Naive B cell (primary cell): Measurements from ENCODE around the gene CIP2A. TPM values are rescaled to one million over a fixed set of nuclear protein-coding genes. Genes with fewer than 3 reads are reported as not detected.

Source experiments
- ATAC-seq, 2 donors: fragments of 150-1000 bp; cut with Tn5 transposase; 2 replicates each; pipeline ENCODE4 v1.10.0; 2021; ENCODE audit warnings: low read depth in 2 of 2, mild to moderate bottlenecking in 2 of 2, moderate library complexity in 2 of 2
- DNase-seq: peaks from one replicate; pipeline ENCODE4 v3.0.0; 2022
- H3K27ac Mint-ChIP-seq, 6 donors: one replicate each; pipeline ENCODE4 v1.8.0; 2020 to 2022; ENCODE audit warnings: mild to moderate bottlenecking in 6 of 6, mixed read lengths in 6 of 6, moderate library complexity in 5 of 6, inconsistent platforms in 2 of 6
- H3K27me3 Mint-ChIP-seq, 3 donors: one replicate each; pipeline ENCODE4 v1.8.0; 2021 to 2022; ENCODE audit warnings: mixed read lengths in 3 of 3, mild to moderate bottlenecking in 1 of 3
- H3K36me3 Mint-ChIP-seq, 2 donors: one replicate each; pipeline ENCODE4 v1.8.0; 2020 to 2022; ENCODE audit warnings: mixed read lengths in 2 of 2, inconsistent platforms in 1 of 2, mild to moderate bottlenecking in 1 of 2
- H3K4me1 Mint-ChIP-seq, 3 donors: one replicate each; pipeline ENCODE4 v1.8.0; 2020 to 2022; ENCODE audit warnings: mixed read lengths in 3 of 3, inconsistent platforms in 1 of 3, mild to moderate bottlenecking in 1 of 3, moderate library complexity in 1 of 3
- H3K4me3 Mint-ChIP-seq, 8 donors: one replicate each; pipeline ENCODE4 v1.8.0; 2020 to 2022; ENCODE audit warnings: mild to moderate bottlenecking in 8 of 8, mixed read lengths in 8 of 8, moderate library complexity in 8 of 8, inconsistent platforms in 2 of 8
- H3K9me3 Mint-ChIP-seq, 7 donors: one replicate each; pipeline ENCODE4 v1.8.0; 2020 to 2022; ENCODE audit warnings: mixed read lengths in 7 of 7, mild to moderate bottlenecking in 5 of 7, inconsistent platforms in 2 of 7, moderate library complexity in 1 of 7
- polyA plus RNA-seq, 6 donors: library from polyadenylated mRNA; unstranded; fragments of 300-500 nt; fragmentation: Illumina TruSeq; gene quantifications; one replicate each; pipeline ENCODE4 v1.2.3, GENCODE V29; 2021; ENCODE audit warnings: low read depth in 6 of 6

The CIP2A gene
- polyA plus RNA-seq, 6 donors from 2014 or later: 3.4 to 7.6 (median 4.8) TPM

DNA sequence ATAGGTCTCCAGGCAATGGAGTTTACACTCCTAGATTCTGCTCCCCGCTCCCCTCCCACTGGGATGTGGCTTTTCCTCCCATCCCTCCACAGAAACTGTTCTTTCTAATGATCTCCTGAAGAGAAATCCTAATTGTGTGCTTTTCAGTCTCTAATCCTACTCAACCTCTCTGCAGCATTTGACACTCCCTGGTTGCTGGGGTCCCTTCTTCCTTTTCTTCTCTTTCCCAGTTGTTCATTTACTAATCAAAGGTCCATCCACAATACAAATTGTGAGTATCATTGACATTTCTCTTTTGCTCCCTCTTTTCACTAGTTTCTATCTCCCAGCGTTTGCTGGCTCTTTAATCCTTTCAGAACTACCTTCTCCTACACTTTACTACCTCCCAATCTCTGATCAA, 72.4 kb downstream of the CIP2A start:
- no peak overlapping the region for H3K27ac Mint-ChIP-seq
- H3K4me1 Mint-ChIP-seq: no peaks in the 10 kb centered on the region
- DNase-seq (no peak), ATAC-seq (no peak)
- peaks cover 0 to 2% (median 0%) of the 10 kb centered on the region in 7 donors for H3K9me3 Mint-ChIP-seq
- H3K36me3 Mint-ChIP-seq: no peaks in the 10 kb centered on the region
- H3K27me3 Mint-ChIP-seq: peaks cover 0 to 15% (median 10%) of the 10 kb centered on the region in 3 donors
- no peak overlapping the region for H3K4me3 Mint-ChIP-seq

- Mint-ChIP-seq H3K27ac (no peak overlapping the region), H3K36me3 (no peaks in the 10 kb centered on the region), H3K4me3 (no peak overlapping the region), H3K4me1 (no peaks in the 10 kb centered on the region), H3K27me3 (peaks cover 0 to 15% (median 10%) of the 10 kb centered on the region in 3 donors), H3K9me3 (peaks cover 0 to 2% (median 0%) of the 10 kb centered on the region in 7 donors)
- no peak for ATAC-seq
- no peak for DNase-seq
Observed at GRCh38 chr3:108513961-108514360, 75.3 kb downstream of the CIP2A start.

GRCh38 chr3:108512671-108513070, 76.6 kb downstream of the CIP2A start:
- H3K9me3 Mint-ChIP-seq: no peaks in the 10 kb centered on the region
- peaks cover 0 to 9% (median 0%) of the 10 kb centered on the region in 3 donors for H3K27me3 Mint-ChIP-seq
- H3K4me3 Mint-ChIP-seq: no peak overlapping the region
- H3K4me1 Mint-ChIP-seq: no peaks in the 10 kb centered on the region
- no peak overlapping the region for H3K27ac Mint-ChIP-seq
- no peak for DNase-seq
- no peaks in the 10 kb centered on the region for H3K36me3 Mint-ChIP-seq
- no peak for ATAC-seq

DNA sequence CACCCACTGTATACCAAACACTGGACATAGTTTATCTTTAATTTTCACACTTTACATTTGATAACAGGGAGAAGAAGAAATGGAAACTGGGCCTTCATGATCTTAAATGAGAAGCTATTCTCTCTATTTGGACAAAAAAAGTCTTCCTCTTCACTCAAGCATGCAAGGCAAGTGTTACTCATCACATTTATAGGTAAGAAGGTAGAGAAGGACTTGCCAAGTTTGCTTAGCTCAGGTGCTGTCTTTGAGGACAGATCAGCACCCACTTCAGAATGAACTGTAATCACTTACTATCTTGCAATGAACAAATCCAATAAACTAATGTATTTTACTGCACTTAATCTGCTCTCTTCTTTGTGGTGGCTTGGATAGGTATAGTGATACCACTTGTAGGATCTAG, 77.7 kb downstream of the CIP2A start:
- no peaks in the 10 kb centered on the region for H3K4me1 Mint-ChIP-seq
- ATAC-seq: no peak
- H3K4me3 Mint-ChIP-seq: no peak overlapping the region
- no peaks in the 10 kb centered on the region for H3K9me3 Mint-ChIP-seq
- DNase-seq: no peak
- H3K27me3 Mint-ChIP-seq: peaks cover 0 to 4% (median 0%) of the 10 kb centered on the region in 3 donors
- no peaks in the 10 kb centered on the region for H3K36me3 Mint-ChIP-seq
- H3K27ac Mint-ChIP-seq: peak overlapping the region in 1 of 6 donors; percentile 2

DNA sequence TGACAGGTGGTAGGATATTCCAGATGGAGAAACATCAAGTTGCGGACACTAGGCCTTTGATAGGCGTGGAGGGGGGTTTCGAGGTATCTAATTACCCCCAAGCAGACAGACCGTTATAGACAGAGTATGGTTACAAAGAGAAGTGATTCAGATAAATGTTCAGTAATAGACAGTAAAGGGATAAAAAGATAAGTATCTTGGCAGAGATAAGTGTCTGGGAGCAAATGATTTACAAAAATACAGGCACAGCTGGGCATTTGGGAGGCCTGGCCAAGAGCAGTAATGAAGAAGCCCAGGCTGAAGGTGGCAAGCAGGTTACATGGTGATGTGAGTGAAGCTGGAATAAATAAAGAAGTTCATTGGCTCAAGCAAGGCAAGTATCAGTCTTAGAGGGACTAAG, 78.2 kb downstream of the CIP2A start:
- H3K27ac Mint-ChIP-seq: no peak overlapping the region

GRCh38 chr3:108510496-108510895, 78.7 kb downstream of the CIP2A start, which contains the start of gene MYH15:
Gene MYH15, minus strand, starts transcription at chr3:108510596. Its CDS starts 66 bp downstream, at chr3:108510530.
- H3K36me3 Mint-ChIP-seq: no peaks in the 10 kb centered on the region
- peaks cover 0 to 2% (median 0%) of the 10 kb centered on the region in 7 donors for H3K9me3 Mint-ChIP-seq
- peak within 1 kb of the TSS in 1 of 8 donors; percentile 31 for H3K4me3 Mint-ChIP-seq
- DNase-seq (no peak), ATAC-seq (no peak)
- no peaks in the 10 kb centered on the region for H3K4me1 Mint-ChIP-seq
- peaks cover 0 to 3% (median 0%) of the 10 kb centered on the region in 3 donors for H3K27me3 Mint-ChIP-seq
- H3K27ac Mint-ChIP-seq: no peak within 1 kb of the TSS

More for the DNA sequence above, 78.2 kb downstream of the CIP2A start:
- H3K27me3 Mint-ChIP-seq: peaks cover 0 to 4% (median 0%) of the 10 kb centered on the region in 3 donors
- no peaks in the 10 kb centered on the region for H3K36me3 Mint-ChIP-seq
- H3K9me3 Mint-ChIP-seq: no peaks in the 10 kb centered on the region
- ATAC-seq (no peak), DNase-seq (no peak)
- no peak overlapping the region for H3K4me3 Mint-ChIP-seq
- no peaks in the 10 kb centered on the region for H3K4me1 Mint-ChIP-seq

- peaks cover 0 to 2% (median 0%) of the 10 kb centered on the region in 7 donors for H3K9me3 Mint-ChIP-seq
- no peak for DNase-seq
- no peaks in the 10 kb centered on the region for H3K36me3 Mint-ChIP-seq
- peak overlapping the region in 1 of 8 donors; percentile 31 for H3K4me3 Mint-ChIP-seq
- no peaks in the 10 kb centered on the region for H3K27me3 Mint-ChIP-seq
- H3K4me1 Mint-ChIP-seq: no peaks in the 10 kb centered on the region
- ATAC-seq: no peak
- no peak overlapping the region for H3K27ac Mint-ChIP-seq
Observed at GRCh38 chr3:108509871-108510270, 79.4 kb downstream of the CIP2A start.

- Mint-ChIP-seq H3K9me3 (peaks cover 0 to 2% (median 0%) of the 10 kb centered on the region in 7 donors), H3K4me1 (no peaks in the 10 kb centered on the region), H3K4me3 (no peak overlapping the region), H3K27ac (no peak overlapping the region), H3K27me3 (no peaks in the 10 kb centered on the region), H3K36me3 (no peaks in the 10 kb centered on the region)
- DNase-seq (no peak), ATAC-seq (no peak)
Observed at GRCh38 chr3:108509263-108509662, 80.0 kb downstream of the CIP2A start.

GRCh38 chr3:108507902-108508301, 81.3 kb downstream of the CIP2A start:
- Mint-ChIP-seq H3K4me3 (no peak overlapping the region), H3K4me1 (no peaks in the 10 kb centered on the region), H3K27me3 (peaks cover 0 to 6% (median 0%) of the 10 kb centered on the region in 3 donors), H3K27ac (no peak overlapping the region), H3K9me3 (peaks cover 0 to 5% (median 0%) of the 10 kb centered on the region in 7 donors), H3K36me3 (no peaks in the 10 kb centered on the region)
- ATAC-seq (no peak), DNase-seq (no peak)

- Mint-ChIP-seq H3K9me3 (peaks cover 0 to 5% (median 0%) of the 10 kb centered on the region in 7 donors), H3K36me3 (no peaks in the 10 kb centered on the region), H3K27ac (peak overlapping the region in 1 of 6 donors; percentile 30), H3K4me1 (no peaks in the 10 kb centered on the region), H3K27me3 (peaks cover 0 to 8% (median 0%) of the 10 kb centered on the region in 3 donors), H3K4me3 (no peak overlapping the region)
- no peak for ATAC-seq
- no peak for DNase-seq
Observed at GRCh38 chr3:108505811-108506210, 83.4 kb downstream of the CIP2A start.

DNA sequence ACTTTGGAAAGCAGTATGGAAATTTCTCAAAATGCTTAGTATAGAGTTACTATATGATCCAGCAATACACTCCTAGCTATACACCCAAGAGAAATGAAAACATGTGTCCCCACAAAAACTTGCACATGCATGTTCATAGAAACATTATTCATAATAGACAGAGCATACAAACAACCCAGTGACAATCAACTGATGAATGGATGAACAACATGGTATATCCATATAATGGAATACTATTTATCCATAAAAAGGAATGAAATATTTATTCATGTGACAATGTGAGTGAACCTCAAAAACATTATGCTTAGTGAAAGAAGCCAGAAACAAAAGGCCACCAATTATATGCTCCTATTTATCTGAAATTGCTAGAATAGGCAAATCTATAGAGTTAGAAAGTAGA, 85.5 kb downstream of the CIP2A start:
- Mint-ChIP-seq H3K4me1 (no peaks in the 10 kb centered on the region), H3K27ac (no peak overlapping the region), H3K9me3 (peaks cover 0 to 5% (median 0%) of the 10 kb centered on the region in 7 donors), H3K36me3 (no peaks in the 10 kb centered on the region), H3K4me3 (no peak overlapping the region), H3K27me3 (peaks cover 0 to 8% (median 0%) of the 10 kb centered on the region in 3 donors)
- no peak for DNase-seq
- no peak for ATAC-seq

GRCh38 chr3:108501535-108501934, 87.7 kb downstream of the CIP2A start:
- ATAC-seq: no peak
- H3K4me3 Mint-ChIP-seq: no peak overlapping the region
- H3K27ac Mint-ChIP-seq: no peak overlapping the region
- peaks cover 0 to 8% (median 0%) of the 10 kb centered on the region in 3 donors for H3K27me3 Mint-ChIP-seq
- H3K4me1 Mint-ChIP-seq: no peaks in the 10 kb centered on the region
- no peaks in the 10 kb centered on the region for H3K36me3 Mint-ChIP-seq
- no peak for DNase-seq
- H3K9me3 Mint-ChIP-seq: peaks cover 0 to 5% (median 0%) of the 10 kb centered on the region in 7 donors

DNA sequence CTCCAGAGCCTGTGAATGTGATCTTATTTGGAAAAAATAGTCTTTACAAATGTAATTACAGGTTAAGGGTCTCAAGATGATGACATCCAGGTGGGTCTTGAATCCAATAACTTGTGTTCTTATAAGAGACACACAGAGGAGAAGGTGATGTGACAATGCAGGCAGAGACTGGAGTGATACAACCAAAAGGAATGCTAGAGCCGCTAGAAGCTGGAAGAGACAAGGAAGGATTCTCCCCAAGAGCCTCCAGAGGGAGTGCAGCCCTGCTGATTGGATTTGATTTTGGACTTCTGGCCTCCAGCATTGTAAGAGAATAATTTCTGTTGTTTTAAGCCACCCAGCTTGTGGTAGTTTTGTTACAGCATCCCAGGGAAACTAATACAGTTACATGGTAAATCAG, 88.5 kb downstream of the CIP2A start:
- Mint-ChIP-seq H3K4me1 (no peaks in the 10 kb centered on the region), H3K27me3 (peaks cover 0 to 8% (median 0%) of the 10 kb centered on the region in 3 donors), H3K36me3 (no peaks in the 10 kb centered on the region), H3K9me3 (peaks cover 0 to 5% (median 0%) of the 10 kb centered on the region in 7 donors), H3K27ac (no peak overlapping the region), H3K4me3 (no peak overlapping the region)
- ATAC-seq (no peak), DNase-seq (no peak)
